ENCODE measurements around the gene SNX33.
"Not testable (repeated sequence)": the region's sequence is repeated elsewhere in the genome, so short reads cannot be mapped to it uniquely, and the experiment has no call there.

SNX33 gene

GRCh38 chr15:75677465-75678323, 30.0 kb downstream of the SNX33 start:
- no peak overlapping the region for H3K4me3 ChIP-seq (ENCODE audit: low read length)
- 88% methylated on average over 16 of the region's 16 CpGs for WGBS
- H3K9ac ChIP-seq (ENCODE audit: low read depth, low read length), result no peak overlapping the region
- H3K4me1 ChIP-seq (ENCODE audit: insufficient read depth, low read length), result peaks cover 12% of the 10 kb centered on the region
- H3K27ac ChIP-seq (ENCODE audit: low read depth, low read length), result no peak overlapping the region
- H3K36me3 ChIP-seq (ENCODE audit: insufficient read depth, low read length), result no peaks in the 10 kb centered on the region
- no peaks in the 10 kb centered on the region for H3K27me3 ChIP-seq (ENCODE audit: insufficient read depth, low read length)
- H3K9me3 ChIP-seq (ENCODE audit: insufficient read depth, low read depth, low read length), result no peaks in the 10 kb centered on the region

- not testable (repeated sequence) for H3K27me3 ChIP-seq (ENCODE audit: insufficient read depth, low read length); H3K27ac ChIP-seq (ENCODE audit: low read depth, low read length); H3K9me3 ChIP-seq (ENCODE audit: insufficient read depth, low read depth, low read length); H3K4me1 ChIP-seq (ENCODE audit: insufficient read depth, low read length); H3K9ac ChIP-seq (ENCODE audit: low read depth, low read length); H3K4me3 ChIP-seq (ENCODE audit: low read length); H3K36me3 ChIP-seq (ENCODE audit: insufficient read depth, low read length)
- WGBS, result 94% methylated on average over 6 of the region's 6 CpGs
Measured at GRCh38 chr15:75678324-75678690, 30.6 kb downstream of the SNX33 start.

DNA sequence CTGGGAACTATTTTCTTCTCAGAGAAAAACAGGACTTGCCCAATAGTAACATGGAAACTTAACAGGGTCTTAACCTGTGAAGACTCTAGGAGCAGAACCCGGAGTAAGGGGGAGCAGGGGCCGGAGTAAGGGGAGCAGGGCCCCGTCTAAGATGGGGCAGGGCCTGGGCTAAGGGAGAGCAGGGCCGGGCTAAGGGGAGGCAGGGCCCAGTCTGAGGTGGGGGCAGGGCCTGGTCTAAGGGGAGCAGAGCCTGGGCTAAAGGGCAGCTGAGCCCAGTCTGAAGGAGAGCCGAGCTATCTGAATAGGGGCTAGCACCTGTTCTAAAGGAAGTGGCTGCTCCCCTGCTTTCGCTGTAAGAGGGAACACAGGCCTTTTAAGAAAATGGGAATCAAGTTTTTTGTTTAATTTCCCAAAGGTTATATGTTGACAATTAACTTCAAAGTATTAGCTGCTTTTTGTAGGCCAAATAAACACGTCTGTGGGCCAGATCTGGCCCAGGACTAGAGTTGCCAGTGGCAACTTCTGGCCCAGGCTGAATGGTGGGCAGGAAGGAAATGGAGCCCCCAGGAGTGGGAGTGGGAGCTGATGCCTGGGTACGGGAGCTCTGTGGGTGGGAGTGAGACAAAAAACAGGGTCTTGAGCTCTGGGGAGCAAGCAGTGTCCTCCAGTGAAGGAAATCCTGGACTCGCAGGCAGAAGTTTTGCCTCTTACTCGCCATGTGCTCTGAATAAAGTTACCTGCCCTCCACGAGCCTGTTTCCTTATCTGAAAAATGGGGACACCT, 32.5 kb downstream of the SNX33 start:
- peaks cover 11% of the 10 kb centered on the region; the same call in 1 of the 2 replicates for H3K4me1 ChIP-seq (ENCODE audit: insufficient read depth, low read length)
- no peak overlapping the region for H3K4me3 ChIP-seq (ENCODE audit: low read length)
- WGBS, result 73% methylated on average over 11 of the region's 11 CpGs
- H3K36me3 ChIP-seq (ENCODE audit: insufficient read depth, low read length), result no peaks in the 10 kb centered on the region
- H3K27ac ChIP-seq (ENCODE audit: low read depth, low read length), result no peak overlapping the region
- H3K27me3 ChIP-seq (ENCODE audit: insufficient read depth, low read length), result no peaks in the 10 kb centered on the region
- no peaks in the 10 kb centered on the region for H3K9me3 ChIP-seq (ENCODE audit: insufficient read depth, low read depth, low read length)
- H3K9ac ChIP-seq (ENCODE audit: low read depth, low read length), result peak overlapping the region; percentile 31; the same call in 1 of the 2 replicates

DNA sequence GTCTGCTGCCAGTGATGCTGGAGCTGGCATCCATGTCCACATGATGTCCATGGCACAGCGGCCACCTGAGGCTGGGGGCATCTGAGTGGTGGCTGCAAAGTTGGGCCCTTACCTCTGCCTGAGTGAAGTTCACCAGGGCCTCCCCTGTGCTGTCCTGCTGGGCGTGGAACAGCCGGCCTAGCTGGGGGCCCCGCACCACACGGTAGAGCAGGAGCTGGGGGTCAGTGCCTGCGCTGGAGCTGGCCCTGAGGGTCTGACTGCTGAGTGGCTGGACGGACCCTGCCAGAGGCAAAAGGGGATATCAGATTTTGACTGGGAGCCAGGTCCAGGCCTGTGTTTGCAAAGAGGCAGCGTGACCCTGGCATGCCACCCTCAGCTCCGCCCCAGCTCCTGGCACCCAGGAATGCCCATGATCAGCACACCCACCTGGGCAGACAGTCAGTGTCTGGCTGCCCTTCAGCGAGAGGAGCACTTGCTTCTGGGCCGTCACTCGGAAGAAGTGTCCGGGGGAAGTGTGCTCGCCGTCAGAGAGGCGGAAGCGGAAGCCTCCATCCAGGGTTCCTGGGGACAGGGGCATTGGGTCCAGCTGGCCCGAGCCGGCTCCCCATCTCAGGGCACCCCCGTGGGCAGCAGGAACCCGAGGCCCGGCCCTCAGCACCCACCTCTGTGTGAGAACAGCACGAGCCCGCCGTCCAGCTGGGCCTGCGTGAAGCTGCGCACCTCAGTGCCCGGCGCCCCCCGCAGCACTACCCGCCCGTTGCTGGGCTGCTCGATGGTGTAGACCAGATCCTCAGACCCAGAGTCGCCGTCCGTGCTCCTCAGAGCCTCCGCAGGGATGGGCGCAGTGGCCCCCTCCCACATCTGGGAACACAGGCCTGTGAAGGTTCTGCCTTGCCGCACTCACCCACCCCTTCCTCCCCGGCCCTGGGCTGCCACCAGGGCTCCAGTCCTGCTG, 34.7 kb downstream of the SNX33 start:
- H3K27me3 ChIP-seq (ENCODE audit: insufficient read depth, low read length), result no peaks in the 10 kb centered on the region
- no peaks in the 10 kb centered on the region for H3K36me3 ChIP-seq (ENCODE audit: insufficient read depth, low read length)
- WGBS, result 94% methylated on average over 40 of the region's 40 CpGs
- peaks cover 11% of the 10 kb centered on the region; the same call in 1 of the 2 replicates for H3K4me1 ChIP-seq (ENCODE audit: insufficient read depth, low read length)
- H3K9me3 ChIP-seq (ENCODE audit: insufficient read depth, low read depth, low read length), result no peaks in the 10 kb centered on the region
- no peak overlapping the region for H3K9ac ChIP-seq (ENCODE audit: low read depth, low read length)
- no peak overlapping the region for H3K27ac ChIP-seq (ENCODE audit: low read depth, low read length)
- H3K4me3 ChIP-seq (ENCODE audit: low read length), result no peak overlapping the region

DNA sequence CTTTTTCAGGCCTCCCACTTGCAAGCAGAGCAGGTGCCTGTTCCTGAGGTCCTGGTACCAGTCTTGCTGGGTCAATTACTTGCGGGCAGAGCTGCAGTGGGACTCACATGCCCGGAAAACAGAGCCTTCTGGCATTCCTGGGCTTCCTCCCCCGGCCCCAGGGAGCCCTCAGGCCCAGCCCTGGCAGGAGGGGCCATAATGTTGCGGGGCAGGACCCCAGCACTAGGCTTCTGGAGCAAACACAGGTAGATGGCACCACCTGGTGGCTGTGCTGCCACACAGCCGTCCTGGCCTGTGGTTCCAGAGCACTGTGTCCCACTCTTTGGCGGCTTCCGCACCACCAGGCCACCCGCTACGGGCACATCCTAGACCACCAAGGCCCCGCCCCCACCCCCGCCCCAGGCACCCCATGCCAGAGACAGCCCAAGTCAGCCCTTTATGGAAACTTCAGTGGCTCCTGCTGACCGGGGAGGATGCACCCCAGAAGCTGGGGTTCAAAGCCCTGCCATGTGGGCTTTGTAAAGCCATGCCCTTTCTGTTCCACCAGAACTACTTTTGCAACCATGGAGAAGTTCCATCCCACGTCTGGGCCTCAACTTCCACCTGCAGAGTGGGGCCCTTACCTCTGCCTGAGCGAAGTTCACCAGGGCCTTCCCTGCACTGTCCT, 36.1 kb downstream of the SNX33 start:
- H3K9me3 ChIP-seq (ENCODE audit: insufficient read depth, low read depth, low read length); H3K4me3 ChIP-seq (ENCODE audit: low read length); H3K36me3 ChIP-seq (ENCODE audit: insufficient read depth, low read length); H3K27me3 ChIP-seq (ENCODE audit: insufficient read depth, low read length); H3K9ac ChIP-seq (ENCODE audit: low read depth, low read length); H3K27ac ChIP-seq (ENCODE audit: low read depth, low read length): not testable (repeated sequence)
- H3K4me1 ChIP-seq (ENCODE audit: insufficient read depth, low read length), result peaks cover 11% of the 10 kb centered on the region; the same call in 1 of the 2 replicates
- 17% methylated on average over 14 of the region's 14 CpGs for WGBS

GRCh38 chr15:75684648-75685047, 36.9 kb downstream of the SNX33 start:
- no peaks in the 10 kb centered on the region for H3K36me3 ChIP-seq (ENCODE audit: insufficient read depth, low read length)
- no peak overlapping the region for H3K27ac ChIP-seq (ENCODE audit: low read depth, low read length)
- H3K9me3 ChIP-seq (ENCODE audit: insufficient read depth, low read depth, low read length), result no peaks in the 10 kb centered on the region
- 91% methylated on average over 10 of the region's 10 CpGs for WGBS
- peaks cover 11% of the 10 kb centered on the region; the same call in 1 of the 2 replicates for H3K4me1 ChIP-seq (ENCODE audit: insufficient read depth, low read length)
- H3K9ac ChIP-seq (ENCODE audit: low read depth, low read length), result no peak overlapping the region
- H3K27me3 ChIP-seq (ENCODE audit: insufficient read depth, low read length), result no peaks in the 10 kb centered on the region
- no peak overlapping the region for H3K4me3 ChIP-seq (ENCODE audit: low read length)

DNA sequence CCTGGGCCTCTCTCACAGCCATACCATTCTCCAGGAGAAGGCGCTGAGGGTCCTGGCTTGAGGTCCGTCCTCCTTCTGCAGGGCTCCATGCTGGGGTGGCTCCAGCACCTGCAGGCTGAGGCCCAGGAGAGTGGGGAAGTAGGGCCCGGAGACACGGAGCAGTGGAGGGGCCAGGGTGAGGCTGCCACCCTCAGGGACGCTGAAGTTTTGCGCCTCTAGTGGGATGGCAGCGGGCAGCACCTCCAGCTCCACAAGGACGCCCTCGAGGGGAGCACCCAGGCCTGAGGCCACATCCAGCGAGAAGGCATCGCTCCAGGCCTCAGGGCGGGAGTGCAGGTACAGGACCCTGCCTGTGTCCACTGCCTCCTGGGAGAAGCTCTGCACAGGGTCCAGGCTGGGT, 37.5 kb downstream of the SNX33 start:
- Histone ChIP-seq H3K27me3 (ENCODE audit: insufficient read depth, low read length) (no peaks in the 10 kb centered on the region), H3K4me3 (ENCODE audit: low read length) (no peak overlapping the region), H3K27ac (ENCODE audit: low read depth, low read length) (no peak overlapping the region), H3K4me1 (ENCODE audit: insufficient read depth, low read length) (peaks cover 8% of the 10 kb centered on the region; the same call in 1 of the 2 replicates), H3K9ac (ENCODE audit: low read depth, low read length) (no peak overlapping the region), H3K36me3 (ENCODE audit: insufficient read depth, low read length) (no peaks in the 10 kb centered on the region), H3K9me3 (ENCODE audit: insufficient read depth, low read depth, low read length) (no peaks in the 10 kb centered on the region)
- 88% methylated on average over 12 of the region's 12 CpGs for WGBS

DNA sequence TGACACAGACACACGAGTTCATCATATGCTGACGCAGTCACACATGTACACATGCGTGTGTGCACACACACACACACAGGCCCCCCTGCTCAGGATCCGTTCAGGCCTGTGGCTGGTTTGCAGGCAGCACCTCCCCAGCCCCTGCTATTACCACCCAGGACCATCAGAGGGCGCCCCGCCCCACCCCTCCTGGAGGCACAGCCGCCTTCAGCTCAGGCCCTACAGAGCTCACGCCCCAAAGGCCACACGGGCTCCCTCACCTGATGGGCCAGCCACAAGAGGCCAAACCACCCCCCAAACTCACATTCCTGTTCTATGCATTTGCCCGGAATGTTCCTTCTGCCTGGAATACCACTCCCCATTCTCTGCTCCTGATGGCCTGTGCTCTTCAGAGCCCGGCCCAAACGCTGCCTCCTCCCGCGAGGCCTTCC, 38.5 kb downstream of the SNX33 start:
- WGBS, result 13% methylated on average over 9 of the region's 14 CpGs
- not testable (repeated sequence) for H3K27me3 ChIP-seq (ENCODE audit: insufficient read depth, low read length); H3K4me1 ChIP-seq (ENCODE audit: insufficient read depth, low read length)

GRCh38 chr15:75687486-75688277, 40.0 kb downstream of the SNX33 start:
- H3K9ac ChIP-seq (ENCODE audit: low read depth, low read length), result no peak overlapping the region
- no peak overlapping the region for H3K4me3 ChIP-seq (ENCODE audit: low read length)
- H3K4me1 ChIP-seq (ENCODE audit: insufficient read depth, low read length), result peaks cover 7% of the 10 kb centered on the region; the same call in 1 of the 2 replicates
- no peaks in the 10 kb centered on the region for H3K9me3 ChIP-seq (ENCODE audit: insufficient read depth, low read depth, low read length)
- no peak overlapping the region for H3K27ac ChIP-seq (ENCODE audit: low read depth, low read length)
- WGBS, result 96% methylated on average over 44 of the region's 44 CpGs
- no peaks in the 10 kb centered on the region for H3K36me3 ChIP-seq (ENCODE audit: insufficient read depth, low read length)
- no peaks in the 10 kb centered on the region for H3K27me3 ChIP-seq (ENCODE audit: insufficient read depth, low read length)

More for the DNA sequence above, 38.5 kb downstream of the SNX33 start:
- not testable (repeated sequence) for H3K9me3 ChIP-seq (ENCODE audit: insufficient read depth, low read depth, low read length); H3K27ac ChIP-seq (ENCODE audit: low read depth, low read length); H3K9ac ChIP-seq (ENCODE audit: low read depth, low read length); H3K36me3 ChIP-seq (ENCODE audit: insufficient read depth, low read length); H3K4me3 ChIP-seq (ENCODE audit: low read length)

- no peaks in the 10 kb centered on the region for H3K36me3 ChIP-seq (ENCODE audit: insufficient read depth, low read length)
- no peak overlapping the region for H3K9ac ChIP-seq (ENCODE audit: low read depth, low read length)
- H3K27ac ChIP-seq (ENCODE audit: low read depth, low read length), result no peak overlapping the region
- 95% methylated on average over 7 of the region's 7 CpGs for WGBS
- no peaks in the 10 kb centered on the region for H3K9me3 ChIP-seq (ENCODE audit: insufficient read depth, low read depth, low read length)
- H3K27me3 ChIP-seq (ENCODE audit: insufficient read depth, low read length), result no peaks in the 10 kb centered on the region
- no peak overlapping the region for H3K4me3 ChIP-seq (ENCODE audit: low read length)
- peaks cover 7% of the 10 kb centered on the region; the same call in 1 of the 2 replicates for H3K4me1 ChIP-seq (ENCODE audit: insufficient read depth, low read length)
Measured at GRCh38 chr15:75688278-75688557, 40.5 kb downstream of the SNX33 start.
